IPS-15b (cell line): ENCODE data around the gene CHD2.
A peak's percentile ranks its signal among the peaks of the same experiment; 100 is the strongest.
"Not testable (repeated sequence)": the region's sequence is repeated elsewhere in the genome, so short reads cannot be mapped to it uniquely, and the experiment has no call there.

Experiments
- H3K27me3 ChIP-seq: one replicate; pipeline ENCODE4 v1.6.1; 2013; ENCODE audit warnings: low read length; ENCODE audit not compliant: control insufficient read depth, insufficient read depth
- H3K36me3 ChIP-seq: one replicate; pipeline ENCODE4 v1.6.1; 2013; ENCODE audit warnings: low read length; ENCODE audit not compliant: control insufficient read depth, insufficient read depth
- H3K4me1 ChIP-seq: one replicate; pipeline ENCODE4 v1.6.1; 2013; ENCODE audit warnings: mild to moderate bottlenecking, low read length; ENCODE audit not compliant: control insufficient read depth, insufficient read depth
- H3K4me3 ChIP-seq: one replicate; pipeline ENCODE4 v1.5.1; 2013; ENCODE audit warnings: low read depth, low read length
- H3K9ac ChIP-seq: one replicate; pipeline ENCODE4 v1.6.1; 2013; ENCODE audit warnings: low read depth, mild to moderate bottlenecking, low read length
- H3K9me3 ChIP-seq: one replicate; pipeline ENCODE4 v1.6.1; 2013; ENCODE audit warnings: mild to moderate bottlenecking, low read length; ENCODE audit not compliant: control insufficient read depth, insufficient read depth

CHD2 gene

DNA sequence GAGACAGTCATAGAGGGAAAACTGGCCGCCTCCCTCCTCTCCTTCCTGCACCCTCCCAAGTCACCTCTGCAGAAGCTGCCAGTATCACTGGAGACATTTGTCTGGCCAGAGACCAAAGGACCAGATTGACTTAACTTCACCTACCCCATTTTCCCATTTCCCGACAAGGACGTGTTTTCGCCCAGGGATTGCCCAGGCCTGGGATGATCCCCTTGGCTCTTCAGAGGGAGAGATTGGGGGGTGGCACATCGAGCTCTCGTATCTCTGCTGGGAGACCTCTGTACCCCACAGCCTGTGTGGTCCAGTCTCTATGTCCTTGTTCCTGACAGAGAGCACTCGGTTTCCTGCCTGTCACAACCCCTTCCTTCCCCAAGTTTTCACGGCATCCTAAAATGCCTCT is 157.5 kb downstream of the CHD2 start:
- Histone ChIP-seq H3K36me3 (peaks cover 47% of the 10 kb centered on the region), H3K27me3 (no peaks in the 10 kb centered on the region), H3K4me1 (peaks cover 22% of the 10 kb centered on the region), H3K9me3 (no peaks in the 10 kb centered on the region), H3K4me3 (no peak overlapping the region), H3K9ac (no peak overlapping the region)

DNA sequence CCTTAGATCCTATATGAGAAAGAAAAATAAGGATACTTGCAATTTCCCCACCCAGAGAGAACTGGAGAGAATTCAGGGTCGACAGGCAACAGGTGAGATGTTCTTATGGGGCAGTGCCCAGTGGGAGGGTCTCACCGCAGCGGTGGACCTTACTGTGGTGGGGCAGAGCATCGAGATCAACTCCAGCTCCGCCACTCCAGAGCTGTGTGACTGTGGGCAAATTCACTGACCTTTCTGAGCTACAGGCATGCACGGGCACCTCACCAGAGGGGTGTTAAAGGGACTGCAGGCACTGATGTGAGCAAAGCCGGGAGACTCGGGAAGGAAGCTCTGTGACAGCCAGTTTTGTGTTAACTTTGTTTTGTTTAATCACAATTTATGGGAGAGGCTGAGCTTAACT is 158.0 kb downstream of the CHD2 start:
- peaks cover 23% of the 10 kb centered on the region for H3K4me1 ChIP-seq
- no peaks in the 10 kb centered on the region for H3K27me3 ChIP-seq
- H3K9me3 ChIP-seq: no peaks in the 10 kb centered on the region
- no peak overlapping the region for H3K9ac ChIP-seq
- H3K36me3 ChIP-seq: peaks cover 41% of the 10 kb centered on the region
- no peak overlapping the region for H3K4me3 ChIP-seq

DNA sequence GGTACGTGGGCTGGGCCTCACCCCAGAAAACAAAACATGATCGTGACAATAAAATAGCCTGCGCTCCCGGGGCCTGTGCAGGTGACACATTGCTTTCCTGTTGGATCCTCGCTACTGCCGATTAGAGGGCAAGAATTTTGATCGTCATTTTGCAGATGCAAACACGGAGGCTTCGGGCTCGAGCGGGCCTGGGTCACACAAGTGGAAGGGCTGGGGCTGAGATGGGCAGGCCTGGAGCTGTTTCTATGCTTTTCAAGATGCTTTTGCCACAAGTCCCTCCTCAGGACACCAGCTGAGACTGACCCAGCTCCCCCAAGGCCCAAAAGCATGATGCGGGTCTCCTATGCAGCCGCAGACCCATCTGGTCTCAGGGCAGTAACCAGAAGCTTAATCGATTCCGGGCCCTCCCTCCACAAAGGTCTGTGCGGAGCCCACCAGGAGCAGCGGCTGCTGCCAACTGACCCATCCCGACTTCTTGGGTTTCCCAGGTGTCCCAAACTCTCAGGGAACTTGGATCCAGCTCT is 158.8 kb downstream of the CHD2 start:
- Histone ChIP-seq H3K9me3 (no peaks in the 10 kb centered on the region), H3K4me1 (peaks cover 30% of the 10 kb centered on the region), H3K9ac (no peak overlapping the region), H3K4me3 (no peak overlapping the region), H3K27me3 (no peaks in the 10 kb centered on the region), H3K36me3 (peaks cover 39% of the 10 kb centered on the region)

DNA sequence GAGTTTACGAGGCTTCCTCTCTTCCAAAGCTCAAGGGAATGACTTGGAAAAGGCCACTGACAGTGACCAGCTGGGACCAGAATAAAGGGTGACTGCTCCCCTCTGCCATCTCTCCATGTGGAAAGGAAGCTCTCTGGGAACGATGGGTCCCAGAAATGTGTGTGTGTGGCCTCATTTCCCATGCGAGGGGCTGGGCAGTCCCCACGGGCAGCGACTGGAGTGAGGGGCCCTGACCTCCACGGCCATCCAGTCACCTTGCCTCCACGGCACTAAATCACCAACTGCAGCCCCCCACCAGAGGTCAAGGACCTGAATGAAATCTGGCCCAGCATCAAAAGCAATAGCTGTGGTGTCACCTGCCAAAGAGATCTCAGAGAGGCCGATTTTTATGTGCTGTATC is 159.3 kb downstream of the CHD2 start:
- Histone ChIP-seq H3K9ac (no peak overlapping the region), H3K4me3 (no peak overlapping the region), H3K4me1 (peaks cover 35% of the 10 kb centered on the region), H3K36me3 (peaks cover 40% of the 10 kb centered on the region), H3K9me3 (no peaks in the 10 kb centered on the region), H3K27me3 (no peaks in the 10 kb centered on the region)

DNA sequence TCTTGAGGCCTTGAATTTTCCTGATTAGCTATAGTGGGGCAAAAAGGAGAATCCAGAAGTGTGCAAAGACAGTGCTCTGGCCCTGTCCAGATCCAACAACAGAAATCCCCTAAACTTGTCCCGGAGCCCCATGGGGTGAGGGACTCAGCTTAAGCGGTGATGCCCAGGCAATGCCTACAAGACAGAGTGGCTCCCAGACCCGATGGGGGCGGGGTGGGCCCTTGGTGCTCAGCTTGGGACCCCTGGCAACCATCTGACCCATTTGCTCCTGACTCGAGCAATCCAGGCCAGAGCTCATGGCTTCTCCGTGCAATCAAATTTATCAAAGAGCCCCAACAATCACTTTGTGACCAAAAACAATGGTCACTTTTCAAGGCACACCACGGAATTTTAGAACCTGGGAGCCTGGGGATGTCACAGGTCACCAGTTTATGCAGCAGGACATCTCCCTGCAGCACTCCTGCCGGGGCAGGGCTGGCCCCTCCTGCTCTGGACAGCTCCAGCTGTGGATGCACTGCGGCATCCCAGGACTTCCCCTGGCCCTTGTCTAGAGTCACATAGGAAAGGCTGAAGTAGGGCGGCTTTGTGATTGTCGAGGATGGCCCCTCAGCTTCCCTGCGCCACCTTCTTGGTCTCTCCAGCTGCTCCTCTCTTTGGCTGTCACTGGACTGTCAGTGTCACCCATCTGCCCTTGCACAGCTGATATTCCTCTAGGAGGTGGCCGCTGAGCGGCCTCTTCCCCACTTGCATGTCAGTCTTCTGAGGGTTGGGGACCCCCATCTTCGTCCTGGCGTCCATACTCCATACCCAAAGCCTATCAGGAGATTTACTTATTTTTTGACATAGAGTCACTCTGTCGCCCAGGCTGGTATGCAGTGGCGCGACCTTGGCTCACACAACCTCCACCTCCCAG is 160.5 kb downstream of the CHD2 start:
- H3K36me3 ChIP-seq: peaks cover 38% of the 10 kb centered on the region
- peaks cover 37% of the 10 kb centered on the region for H3K4me1 ChIP-seq
- no peak overlapping the region for H3K9ac ChIP-seq
- no peaks in the 10 kb centered on the region for H3K9me3 ChIP-seq
- no peaks in the 10 kb centered on the region for H3K27me3 ChIP-seq
- H3K4me3 ChIP-seq: no peak overlapping the region

DNA sequence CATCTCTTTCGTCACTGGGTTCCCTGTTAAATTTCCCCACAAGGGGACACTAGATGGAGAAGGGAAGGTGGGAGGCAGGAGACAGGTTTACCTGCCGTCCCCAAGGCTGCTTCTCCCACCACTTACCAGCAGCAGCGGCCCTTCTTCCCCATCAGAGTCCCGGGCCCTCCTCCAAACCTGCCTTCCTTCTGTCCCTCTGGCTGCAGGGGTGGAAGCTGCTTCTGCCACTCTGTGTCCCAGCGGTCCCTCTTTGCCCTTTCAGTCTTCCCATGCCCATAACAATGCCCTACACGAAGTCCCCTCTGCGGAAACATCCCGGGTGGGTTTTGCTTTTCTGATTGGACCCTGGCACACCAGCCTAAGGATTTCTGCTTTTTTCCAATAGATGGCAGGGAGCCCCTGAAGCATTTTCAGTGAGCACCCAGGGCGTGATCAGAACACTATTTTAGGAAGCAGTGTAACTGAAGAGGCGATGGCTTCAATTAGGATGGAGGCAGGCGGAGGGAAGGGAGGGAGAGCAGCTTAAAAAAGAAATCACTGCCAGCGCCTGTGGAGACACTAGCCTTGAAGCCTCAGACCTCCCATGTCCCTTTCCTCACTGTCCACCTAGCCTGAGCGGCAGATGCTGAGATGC is 162.6 kb downstream of the CHD2 start:
- peaks cover 30% of the 10 kb centered on the region for H3K36me3 ChIP-seq
- H3K9me3 ChIP-seq, H3K27me3 ChIP-seq, H3K9ac ChIP-seq: not testable (repeated sequence)
- H3K4me3 ChIP-seq: peak overlapping the region; percentile 8
- H3K4me1 ChIP-seq: peaks cover 42% of the 10 kb centered on the region

DNA sequence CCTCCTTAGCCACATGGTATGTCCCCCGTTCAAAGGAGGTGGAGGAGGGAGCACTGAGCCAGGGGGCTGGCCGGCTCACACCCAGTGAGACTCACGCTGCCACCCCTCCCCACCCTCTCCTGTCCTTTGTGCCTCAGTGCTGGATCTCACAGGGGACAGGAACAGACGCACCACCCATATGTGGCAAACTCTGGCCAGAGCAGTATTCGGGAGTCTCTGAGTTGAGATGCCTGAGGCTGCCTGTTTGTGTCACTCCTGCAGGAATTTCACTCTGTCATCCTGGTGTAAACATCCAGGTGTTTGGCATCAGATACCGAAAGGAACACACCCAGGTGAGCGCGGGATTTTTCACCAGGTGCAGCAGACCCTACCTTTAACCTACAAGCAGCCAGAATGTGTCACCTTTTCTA is 163.1 kb downstream of the CHD2 start:
- Histone ChIP-seq H3K4me1 (peaks cover 47% of the 10 kb centered on the region), H3K4me3 (peak overlapping the region; percentile 8), H3K9me3 (no peaks in the 10 kb centered on the region), H3K9ac (peak overlapping the region; percentile 65), H3K27me3 (no peaks in the 10 kb centered on the region), H3K36me3 (peaks cover 27% of the 10 kb centered on the region)

DNA sequence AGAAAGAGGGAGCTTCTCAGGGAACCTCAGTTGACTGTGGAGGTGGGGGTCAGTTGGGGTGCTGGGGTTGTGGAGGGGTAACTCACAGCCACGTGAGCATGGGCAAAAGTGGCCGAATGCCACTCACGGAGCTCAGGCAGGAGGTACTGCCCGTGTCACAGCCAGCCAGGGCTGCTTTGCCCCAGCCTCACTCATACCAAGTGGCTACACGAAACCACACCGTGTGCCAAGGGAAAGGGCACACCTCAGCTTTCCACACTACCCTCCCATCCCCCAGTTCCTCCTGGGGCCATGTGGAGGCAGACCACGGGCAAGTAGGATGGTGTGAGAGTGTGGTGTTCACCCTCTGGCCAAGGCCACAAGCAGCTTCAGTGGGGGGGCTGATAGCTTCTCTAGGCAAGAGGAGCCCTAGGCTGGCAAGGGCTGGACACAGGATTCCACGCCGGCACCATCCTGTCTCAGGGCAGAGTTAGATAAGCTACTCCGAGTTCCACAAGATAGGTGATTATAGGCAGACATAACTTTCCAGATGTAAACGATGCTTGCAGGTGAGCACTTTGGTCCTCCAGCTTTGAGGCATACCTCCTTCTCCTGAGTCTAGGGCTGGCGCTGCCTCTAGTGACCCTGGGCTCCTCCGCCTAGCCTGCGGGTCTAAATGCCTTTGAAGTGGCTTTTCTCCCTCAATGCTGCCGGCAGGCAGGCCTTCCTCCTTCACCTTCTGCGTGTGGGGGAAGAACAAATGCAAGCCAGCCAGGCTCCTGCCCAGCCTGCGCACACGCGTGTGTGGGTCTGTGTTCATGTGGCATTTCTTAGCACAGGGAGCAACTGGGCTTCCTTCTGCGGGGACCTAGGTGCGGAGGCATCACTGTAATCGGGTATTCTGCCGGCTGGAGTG is 163.9 kb downstream of the CHD2 start:
- no peaks in the 10 kb centered on the region for H3K9me3 ChIP-seq
- H3K9ac ChIP-seq: peak overlapping the region; percentile 47
- H3K4me1 ChIP-seq: peaks cover 54% of the 10 kb centered on the region
- no peaks in the 10 kb centered on the region for H3K27me3 ChIP-seq
- H3K36me3 ChIP-seq: peaks cover 23% of the 10 kb centered on the region
- no peak overlapping the region for H3K4me3 ChIP-seq

DNA sequence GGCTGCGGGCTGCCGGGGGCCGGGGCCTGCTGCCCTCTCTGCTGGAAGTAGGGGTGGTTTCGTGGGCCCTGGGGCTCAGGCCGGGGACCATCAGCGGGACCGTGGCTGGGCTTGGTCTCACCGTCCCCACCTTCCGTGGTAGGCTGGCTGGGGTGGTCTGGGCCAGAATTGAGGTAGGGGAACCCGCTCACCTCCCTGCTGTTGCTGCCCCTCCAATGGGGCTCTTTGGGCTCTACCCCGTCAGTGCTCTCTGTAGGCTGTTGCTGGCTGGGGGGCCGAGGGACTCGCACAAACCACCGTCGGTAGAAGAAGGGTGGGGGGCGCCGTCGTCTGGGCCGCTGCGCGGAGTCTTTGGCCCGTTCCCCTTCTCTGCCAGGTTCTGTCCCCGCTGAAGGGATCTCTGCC is 165.5 kb downstream of the CHD2 start:
- Histone ChIP-seq H3K9me3 (no peaks in the 10 kb centered on the region), H3K9ac (no peak overlapping the region), H3K4me3 (no peak overlapping the region), H3K4me1 (peaks cover 53% of the 10 kb centered on the region), H3K27me3 (no peaks in the 10 kb centered on the region), H3K36me3 (peaks cover 23% of the 10 kb centered on the region)

DNA sequence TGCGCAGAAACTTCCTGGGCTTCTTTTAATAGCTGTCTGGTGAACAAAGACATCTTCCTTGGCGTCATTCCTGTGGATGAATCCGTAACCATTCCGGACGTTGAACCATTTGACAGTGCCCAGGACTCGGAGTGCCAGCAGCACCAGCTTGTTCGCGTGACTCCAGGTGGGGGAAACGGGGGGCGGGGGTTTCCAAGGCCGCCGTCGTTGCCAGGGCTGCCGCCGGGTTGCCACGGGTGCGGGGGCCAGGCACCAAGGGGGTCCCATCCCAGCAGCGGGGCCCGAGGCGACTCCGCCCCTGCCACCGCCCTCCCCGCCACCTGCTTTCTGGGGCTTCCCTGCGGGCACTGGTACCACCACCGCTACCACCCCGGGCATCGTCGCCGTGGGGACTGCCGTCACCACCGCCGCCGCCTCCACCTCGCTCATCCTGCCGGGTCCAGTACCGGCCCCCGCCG is 166.1 kb downstream of the CHD2 start:
- no peaks in the 10 kb centered on the region for H3K27me3 ChIP-seq
- H3K9ac ChIP-seq: no peak overlapping the region
- peaks cover 52% of the 10 kb centered on the region for H3K4me1 ChIP-seq
- no peaks in the 10 kb centered on the region for H3K9me3 ChIP-seq
- H3K4me3 ChIP-seq: no peak overlapping the region
- peaks cover 23% of the 10 kb centered on the region for H3K36me3 ChIP-seq
